Measurements from ENCODE around the gene GSG1L. TPM values are rescaled to one million over a fixed set of nuclear protein-coding genes. Genes with fewer than 3 reads are reported as not detected.

Gene GSG1L
- total and polyA plus RNA-seq, 4 donors, result not detected

- TF ChIP-seq GABPA (IDR thresholded peaks at IDR 0.05 in 1 of 2, conservative IDR thresholded peaks at IDR 0.05 in 1 of 2) (no peak), TAF1 (conservative IDR thresholded peaks at IDR 0.05) (no peak), YY1 (IDR thresholded peaks at IDR 0.05) (no peak), SP1 (IDR thresholded peaks at IDR 0.05) (no peak), CTCF (IDR thresholded peaks at IDR 0.05; ENCODE audit: low read depth, low read length, missing input control) (no peak), HNF4G (IDR thresholded peaks at IDR 0.05) (no peak), RAD21 (IDR thresholded peaks at IDR 0.05) (no peak), NR2F2 (IDR thresholded peaks at IDR 0.05) (no peak), ZBTB33 (IDR thresholded peaks at IDR 0.05) (no peak), RXRA (IDR thresholded peaks at IDR 0.05) (no peak), JUND (IDR thresholded peaks at IDR 0.05) (no peak), ATF3 (IDR thresholded peaks at IDR 0.05) (no peak), EGR1 (IDR thresholded peaks at IDR 0.05; ENCODE audit: low read depth in 2 of 2) (no peak), HNF4A (conservative IDR thresholded peaks at IDR 0.05) (no peak), REST (IDR thresholded peaks at IDR 0.05) (no peak), FOXA1 (IDR thresholded peaks at IDR 0.05) (no peak), FOXA2 (IDR thresholded peaks at IDR 0.05) (no peak), MAX (IDR thresholded peaks at IDR 0.05) (no peak)
- no peaks in the 10 kb centered on the region for H3K27me3 ChIP-seq (ENCODE audit: control insufficient read depth in 4 of 4, insufficient read depth in 4 of 4, low read length in 3 of 4)
- WGBS, result 97% methylated on average over 21 of the region's 21 CpGs
- peaks cover 0 to 3% (median under 1%) of the 10 kb centered on the region in 4 donors for H3K9me3 ChIP-seq (ENCODE audit: control insufficient read depth in 4 of 4, low read length in 3 of 4)
- no peaks in the 10 kb centered on the region for H3K4me1 ChIP-seq (ENCODE audit: control insufficient read depth in 4 of 4, insufficient read depth in 4 of 4, low read length in 3 of 4)
- peaks cover 0 to 19% (median 8%) of the 10 kb centered on the region in 4 donors for H3K36me3 ChIP-seq (ENCODE audit: control insufficient read depth in 4 of 4, insufficient read depth in 3 of 4, low read depth in 1 of 4, low read length in 3 of 4)
- no peak for DNase-seq (ENCODE audit: low spot score)
- no peak overlapping the region for H3K27ac ChIP-seq (ENCODE audit: low read depth in 1 of 2, low read length in 2 of 2)
- H3K4me3 ChIP-seq (ENCODE audit: low read depth in 1 of 3, low read length in 3 of 3), result no peak overlapping the region
- H3K9ac ChIP-seq (ENCODE audit: low read depth in 1 of 2, low read length in 2 of 2), result no peak overlapping the region
Observed at GRCh38 chr16:27766236-27766925, 297.1 kb downstream of the GSG1L start.
